ENCODE measurements around the gene PCDH7.
A peak's percentile ranks its signal among the peaks of the same experiment; 100 is the strongest.

PCDH7 gene

DNA sequence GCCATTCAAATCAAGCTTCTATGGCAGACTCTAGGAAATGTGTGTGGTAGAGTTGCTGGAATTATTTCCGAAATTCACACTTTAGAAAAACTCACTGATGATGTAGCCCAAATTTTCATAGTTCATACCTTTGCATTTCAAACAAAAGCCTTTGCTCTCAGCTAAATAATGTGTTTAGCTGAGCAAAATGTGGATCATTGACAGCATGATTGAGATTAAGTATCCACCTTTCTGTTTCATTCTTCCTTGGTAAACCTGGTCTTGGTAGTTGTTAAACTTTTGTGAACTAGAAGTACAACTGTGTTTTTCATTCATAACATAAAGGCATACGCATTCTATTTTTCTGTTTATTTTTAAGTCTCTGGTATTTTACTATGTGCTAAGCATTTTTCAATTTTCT is 7.2 kb downstream of the PCDH7 start:
- no peak for DNase-seq (ENCODE audit: low spot score)

GRCh38 chr4:30728311-30728710 is 8.1 kb downstream of the PCDH7 start:
- DNase-seq (ENCODE audit: low spot score): no peak

DNA sequence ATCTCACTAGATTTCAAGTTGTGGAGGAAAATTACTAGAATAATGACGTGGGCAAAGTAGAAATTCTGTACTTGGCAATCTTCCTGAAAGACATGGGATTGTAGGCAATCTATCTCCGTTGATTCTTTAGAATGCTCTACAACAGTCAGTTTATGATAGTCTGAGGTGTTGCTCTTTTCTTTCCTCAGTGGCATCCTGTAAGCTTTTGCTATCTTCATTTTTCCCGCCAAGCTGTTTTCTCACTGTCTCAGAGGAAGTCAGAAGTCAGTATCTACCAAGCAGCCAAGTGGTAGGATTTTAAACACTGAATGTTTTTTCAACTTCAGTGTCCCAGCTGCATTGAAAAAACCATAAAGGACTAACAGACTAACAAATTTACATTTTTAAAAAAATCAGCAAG is 23.7 kb downstream of the PCDH7 start:
- no peak for DNase-seq (ENCODE audit: low spot score)

- DNase-seq (ENCODE audit: low spot score): no peak
Observed at GRCh38 chr4:30744386-30744785, 24.2 kb downstream of the PCDH7 start.

- DNase-seq (ENCODE audit: low spot score): no peak
Observed at GRCh38 chr4:30744957-30745640, 24.9 kb downstream of the PCDH7 start.

- DNase-seq (ENCODE audit: low spot score): no peak
Observed at GRCh38 chr4:30746735-30747134, 26.6 kb downstream of the PCDH7 start.

- DNase-seq (ENCODE audit: low spot score): no peak
Observed at GRCh38 chr4:30753316-30753715, 33.1 kb downstream of the PCDH7 start.

DNA sequence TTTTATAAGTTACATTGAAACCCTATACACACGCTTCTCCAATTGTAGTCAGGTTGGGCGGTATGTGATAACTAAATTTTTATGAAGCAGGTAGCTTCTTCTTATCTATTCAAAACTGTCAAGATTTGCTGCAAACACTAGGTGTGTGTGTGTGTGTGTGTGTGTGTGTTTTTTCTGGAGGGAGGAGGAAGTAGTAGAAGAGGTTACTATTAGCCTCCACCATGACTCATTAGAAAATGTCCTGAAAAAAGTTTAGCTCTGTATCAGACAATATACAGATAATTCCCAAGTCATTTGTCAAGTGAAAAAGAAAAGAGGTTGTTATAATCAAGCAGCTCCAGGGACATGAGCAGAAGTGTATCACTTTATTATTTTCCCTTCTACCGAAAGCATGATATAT is 33.9 kb downstream of the PCDH7 start:
- no peak for DNase-seq (ENCODE audit: low spot score)

DNA sequence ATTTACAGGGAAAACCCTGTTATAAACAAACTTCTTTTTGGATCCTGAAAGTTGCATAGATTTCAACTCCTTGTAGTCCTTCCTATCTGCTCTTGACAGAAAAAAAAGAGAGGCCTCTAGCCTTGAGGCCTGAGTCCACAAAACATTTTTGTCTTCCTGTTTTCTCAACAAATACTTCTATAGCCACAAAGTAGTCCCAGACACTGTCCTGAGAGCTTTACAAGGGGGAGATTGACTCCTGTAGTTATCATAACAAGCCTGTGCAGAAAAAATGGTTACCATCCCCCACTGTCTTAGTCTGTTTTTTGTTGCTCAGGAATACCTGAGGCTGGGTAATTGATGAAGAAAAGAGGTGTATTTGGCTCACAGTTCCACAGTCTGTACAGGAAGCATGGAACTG is 35.2 kb downstream of the PCDH7 start:
- no peak for DNase-seq (ENCODE audit: low spot score)

DNA sequence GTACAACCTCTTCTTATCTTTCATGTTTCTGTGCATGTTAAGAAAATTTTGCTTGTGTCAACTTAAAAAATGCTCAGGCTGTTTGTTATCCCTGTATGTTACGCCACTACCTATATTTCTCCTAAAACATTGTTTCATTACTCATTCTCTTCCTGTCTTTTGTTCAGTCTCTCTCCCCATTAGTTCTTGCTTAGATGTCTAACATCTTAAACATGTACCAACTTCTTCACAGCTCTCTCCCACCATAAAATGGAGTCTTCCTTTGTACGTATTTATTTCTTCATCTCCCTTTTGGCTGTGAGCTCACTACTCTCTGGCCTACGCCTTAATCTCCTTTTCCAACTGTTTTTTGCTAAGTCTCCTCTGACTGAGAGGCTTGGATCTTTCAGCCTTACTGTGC is 36.4 kb downstream of the PCDH7 start:
- DNase-seq (ENCODE audit: low spot score): no peak

- no peak for DNase-seq (ENCODE audit: low spot score)
Observed at GRCh38 chr4:30757357-30757756, 37.2 kb downstream of the PCDH7 start.

DNA sequence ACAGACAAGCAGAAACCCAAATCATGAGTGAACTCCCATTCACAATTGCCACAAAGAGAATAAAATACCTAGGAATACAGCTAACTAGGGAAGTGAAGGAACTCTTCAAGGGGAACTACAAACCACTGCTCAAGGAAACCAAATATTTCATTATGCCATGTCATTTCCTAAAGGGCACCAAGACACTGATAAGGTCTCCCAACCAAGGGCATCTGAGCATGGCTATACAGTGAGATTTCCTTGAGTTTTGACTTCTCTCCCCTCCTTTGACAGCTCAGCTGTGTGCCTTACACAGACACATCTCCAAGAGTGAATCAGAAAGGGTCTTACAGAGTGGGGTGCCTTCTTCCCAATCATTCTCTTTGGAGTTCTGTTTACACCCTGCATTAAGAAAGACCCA is 40.4 kb downstream of the PCDH7 start:
- no peak for DNase-seq (ENCODE audit: low spot score)

DNA sequence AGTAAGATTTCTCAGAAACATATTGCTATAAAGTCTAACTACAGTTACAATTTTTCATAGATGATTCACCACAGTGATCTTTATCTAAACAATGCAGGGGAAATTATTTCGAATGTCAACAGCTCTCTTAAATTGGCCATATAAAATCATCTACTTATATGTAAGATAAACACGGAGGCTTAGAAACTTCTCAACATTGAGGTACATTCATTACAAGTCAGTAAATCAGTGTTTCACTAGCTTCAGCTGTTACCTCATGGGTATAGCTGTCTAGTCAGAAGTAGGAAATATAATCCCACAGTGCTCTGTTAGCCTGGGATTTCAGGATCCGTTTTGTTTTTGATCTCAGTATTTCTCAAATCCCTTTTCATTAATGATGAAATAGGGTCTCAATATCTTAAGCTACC is 43.2 kb downstream of the PCDH7 start:
- DNase-seq (ENCODE audit: low spot score): no peak

- no peak for DNase-seq (ENCODE audit: low spot score)
Observed at GRCh38 chr4:30765022-30765421, 44.9 kb downstream of the PCDH7 start.

DNA sequence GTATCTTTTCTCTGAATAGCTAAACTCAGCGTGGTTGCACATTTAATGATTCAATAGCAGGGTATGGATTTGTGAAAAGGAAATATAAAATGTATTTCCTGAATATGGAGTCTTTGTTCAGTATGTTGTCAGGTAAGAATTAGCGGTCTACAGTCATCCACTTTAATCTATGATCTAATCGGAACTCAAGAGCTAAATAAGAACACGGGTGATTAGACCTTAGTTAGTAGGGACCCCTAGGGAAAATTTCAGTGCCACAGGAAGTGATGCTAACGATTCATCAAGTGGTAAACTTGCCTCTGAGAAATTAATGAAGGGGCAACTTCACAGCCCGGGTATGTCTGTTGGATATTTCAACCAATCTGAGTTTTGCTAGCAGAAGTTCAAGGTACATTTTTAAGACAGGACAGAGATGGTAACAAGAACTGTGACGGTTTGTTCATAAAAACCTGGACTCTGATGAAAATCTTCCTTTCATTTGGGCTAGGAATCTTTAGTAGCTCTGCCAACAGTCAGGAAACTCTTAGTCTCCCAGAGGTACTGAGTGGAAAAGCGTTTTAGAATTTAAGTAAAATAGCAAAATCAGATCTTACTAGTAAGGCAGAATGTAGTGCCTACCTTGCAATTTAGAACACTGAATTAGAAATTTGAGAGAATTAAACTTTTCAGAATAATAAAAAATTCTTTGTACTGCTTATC is 47.1 kb downstream of the PCDH7 start:
- DNase-seq (ENCODE audit: low spot score): no peak

DNA sequence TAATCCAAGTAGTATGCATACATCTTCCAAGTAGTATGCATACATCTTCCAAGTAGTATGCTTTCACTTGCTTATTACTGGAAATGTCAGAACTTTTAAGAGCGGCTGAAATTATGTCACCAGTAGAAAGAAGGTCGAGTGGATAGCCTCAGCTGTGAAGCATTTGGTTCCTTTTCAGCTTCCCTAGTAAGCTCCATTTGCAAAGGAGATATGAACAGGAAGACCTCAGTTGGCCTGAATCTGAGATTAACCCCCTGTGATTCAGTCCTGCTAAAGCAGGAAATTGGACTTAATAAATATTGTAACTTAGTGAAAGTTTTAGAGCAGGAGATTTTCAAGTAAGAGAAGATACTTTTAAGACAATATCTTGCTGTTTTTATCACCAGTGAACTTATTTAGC is 48.1 kb downstream of the PCDH7 start:
- DNase-seq (ENCODE audit: low spot score): no peak

- peak; percentile 49 for DNase-seq (ENCODE audit: low spot score)
Observed at GRCh38 chr4:30769093-30769492, 48.9 kb downstream of the PCDH7 start.

GRCh38 chr4:30770049-30770549 is 49.9 kb downstream of the PCDH7 start:
- DNase-seq (ENCODE audit: low spot score): no peak

- no peak for DNase-seq (ENCODE audit: low spot score)
Observed at GRCh38 chr4:30770812-30771211, 50.6 kb downstream of the PCDH7 start.

DNA sequence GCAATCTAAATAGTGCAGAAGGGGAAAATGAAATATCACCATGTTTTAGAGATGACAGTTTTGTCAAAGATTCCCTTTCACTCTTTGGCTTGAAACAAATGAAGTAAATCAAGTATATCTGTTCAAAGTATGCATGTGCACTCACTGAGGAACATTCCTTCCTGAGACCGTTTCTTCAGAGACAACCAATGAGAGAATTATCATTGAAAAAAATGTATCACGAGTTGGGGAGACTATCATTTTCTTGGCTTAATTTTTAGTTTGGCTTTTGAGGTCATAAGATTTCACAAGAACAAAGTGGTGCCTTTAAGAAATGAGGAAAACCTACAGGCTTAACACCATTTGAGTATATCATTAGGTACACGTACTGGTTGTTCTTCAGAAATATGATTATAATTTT is 56.3 kb downstream of the PCDH7 start:
- no peak for DNase-seq (ENCODE audit: low spot score)

GRCh38 chr4:30776921-30777415 is 56.8 kb downstream of the PCDH7 start:
- DNase-seq (ENCODE audit: low spot score): no peak

Data from ecto neural progenitor cell (in vitro differentiated cells).